Measurements from ENCODE around the gene C16orf82. TPM values are rescaled to one million over a fixed set of nuclear protein-coding genes. Genes with fewer than 3 reads are reported as not detected.

C16orf82 gene
- total and polyA plus RNA-seq, 2 of the 8 experiments (the other 6 are each of a cell fraction or from before 2014, with no cell fraction given), result not detected

DNA sequence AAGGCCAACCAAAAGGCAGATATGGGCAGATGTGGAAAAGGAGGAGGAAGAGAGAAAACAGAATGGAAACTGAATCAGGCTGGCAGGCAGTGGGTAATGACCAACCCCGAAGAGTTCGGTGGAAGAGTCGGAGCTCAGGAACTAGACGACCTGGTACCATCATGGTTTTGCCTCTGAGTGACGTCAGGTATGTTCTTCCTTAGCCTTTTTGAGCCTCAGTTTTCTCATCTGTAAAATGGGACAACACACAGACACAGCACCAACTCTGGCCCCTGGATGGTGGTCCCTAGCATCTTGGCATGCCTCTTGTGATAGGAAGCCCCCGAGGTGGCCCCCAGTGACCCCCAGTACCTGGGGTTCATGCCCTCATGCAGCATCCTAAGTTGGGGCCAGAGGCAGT lies 37.2 kb upstream of the C16orf82 start:
- no peaks in the 10 kb centered on the region for H4K20me1 ChIP-seq (replicated peaks in 1 of 2; ENCODE audit: control insufficient read depth in 1 of 2, insufficient read depth in 2 of 2, low read length in 2 of 2)
- no peaks in the 10 kb centered on the region for H3K23me2 ChIP-seq (ENCODE audit: low read depth, low read length)
- H3K27me3 ChIP-seq (replicated peaks in 1 of 4; ENCODE audit: control insufficient read depth in 3 of 4, extremely low read depth in 1 of 4, insufficient read depth in 3 of 4, low read length in 3 of 4), result no peaks in the 10 kb centered on the region
- DNase-seq (ENCODE audit: low read depth in 1 of 2, low spot score in 2 of 2) (no peak), FAIRE-seq (no peak)
- H3K14ac ChIP-seq (ENCODE audit: insufficient read length), result no peak overlapping the region
- H4K91ac ChIP-seq (replicated peaks; ENCODE audit: insufficient read length, low read length), result no peak overlapping the region
- H2BK12ac ChIP-seq (ENCODE audit: low read depth, low read length), result no peak overlapping the region
- H2AFZ ChIP-seq (ENCODE audit: low read length), result no peak overlapping the region; the same call in 1 of the 2 replicates
- H3K4me3 ChIP-seq (ENCODE audit: extremely low read depth in 1 of 4, insufficient read depth in 2 of 4, low read depth in 3 of 4, low read length in 4 of 4), result no peak overlapping the region
- H3K36me3 ChIP-seq (ENCODE audit: control insufficient read depth in 2 of 4, insufficient read depth in 4 of 4, low read length in 3 of 4), result no peaks in the 10 kb centered on the region
- no peak overlapping the region for H3K18ac ChIP-seq (ENCODE audit: extremely low read depth, low read length)
- no peaks in the 10 kb centered on the region for H3K9me3 ChIP-seq (ENCODE audit: insufficient read depth in 2 of 2, low read depth in 1 of 2, low read length in 1 of 2)
- no peaks in the 10 kb centered on the region for H3K79me2 ChIP-seq (ENCODE audit: control insufficient read depth in 1 of 2, insufficient read depth in 2 of 2, low read length in 2 of 2)
- no peak overlapping the region for H3K4me2 ChIP-seq (ENCODE audit: insufficient read depth in 1 of 2, low read depth in 2 of 2, low read length in 2 of 2)
- H2BK5ac ChIP-seq (ENCODE audit: low read depth, low read length), result no peak overlapping the region
- no peak overlapping the region for H2BK15ac ChIP-seq (ENCODE audit: low read length)
- 94% methylated on average over 6 of the region's 6 CpGs; no CpG with 5 or more reads in 1 of the 2 experiments for WGBS, 2 experiments (ENCODE audit: extremely low coverage in 1 of 2, insufficient coverage in 1 of 2, insufficient read length in 1 of 2, insufficient replicate concordance in 2 of 2, low coverage in 1 of 2, low lambda C conversion rate in 2 of 2, missing lambda C conversion rate in 1 of 2)
- H4K5ac ChIP-seq (ENCODE audit: insufficient read length, low read depth, low read length), result no peak overlapping the region
- CTCF ChIA-PET (ENCODE audit: partially characterized antibody), result interaction anchor here (0.8 kb wide), 1 partner anchor 14 kb away, joined by 3 read pairs; no protein-coding TSS in a partner anchor
- no peaks in the 10 kb centered on the region for H3K79me1 ChIP-seq (ENCODE audit: low read depth, low read length)
- no peak overlapping the region for H3K23ac ChIP-seq (ENCODE audit: insufficient read length)
- no peak overlapping the region for H2BK120ac ChIP-seq (replicated peaks; ENCODE audit: low read depth, low read length)
- no peak overlapping the region for H3K4ac ChIP-seq (replicated peaks; ENCODE audit: insufficient read length, low read depth, low read length)
- H3K4me1 ChIP-seq (replicated peaks in 1 of 4; ENCODE audit: control insufficient read depth in 3 of 4, insufficient read depth in 4 of 4, low read length in 3 of 4), result no peaks in the 10 kb centered on the region
- no peak overlapping the region for H2BK20ac ChIP-seq (ENCODE audit: low read length)
- no peak overlapping the region for H3K27ac ChIP-seq (ENCODE audit: low read depth, low read length)
- H4K8ac ChIP-seq (ENCODE audit: extremely low read depth, insufficient read depth, low read length), result no peak overlapping the region
- no peak overlapping the region for H3K56ac ChIP-seq (replicated peaks; ENCODE audit: insufficient read length, low read depth, low read length)
- no peak overlapping the region for H2AK5ac ChIP-seq (ENCODE audit: low read depth, low read length)
- H3K9ac ChIP-seq (replicated peaks in 1 of 4; ENCODE audit: extremely low read depth in 1 of 4, low read depth in 3 of 4, low read length in 3 of 4), result no peak overlapping the region
- POLR2A ChIA-PET (ENCODE audit: partially characterized antibody), result no interaction called here
- no peak for TF ChIP-seq HDAC6 (IDR thresholded peaks at IDR 0.05; ENCODE audit: low read depth, low read length)
- TF ChIP-seq BCL11A (IDR thresholded peaks at IDR 0.05; ENCODE audit: low read depth in 2 of 2, low read length in 2 of 2), result no peak
- TF ChIP-seq RXRA (IDR thresholded peaks at IDR 0.05; ENCODE audit: insufficient read depth, low read depth, low read length), result no peak
- no peak for TF ChIP-seq MAFK (IDR thresholded peaks at IDR 0.05; ENCODE audit: low read depth, low read length)
- no peak for TF ChIP-seq NRF1 (IDR thresholded peaks at IDR 0.05; ENCODE audit: low read depth, low read length)
- TF ChIP-seq POLR2AphosphoS5 (IDR thresholded peaks at IDR 0.05; ENCODE audit: low read depth, low read length), result no peak
- TF ChIP-seq, protein P1, sequence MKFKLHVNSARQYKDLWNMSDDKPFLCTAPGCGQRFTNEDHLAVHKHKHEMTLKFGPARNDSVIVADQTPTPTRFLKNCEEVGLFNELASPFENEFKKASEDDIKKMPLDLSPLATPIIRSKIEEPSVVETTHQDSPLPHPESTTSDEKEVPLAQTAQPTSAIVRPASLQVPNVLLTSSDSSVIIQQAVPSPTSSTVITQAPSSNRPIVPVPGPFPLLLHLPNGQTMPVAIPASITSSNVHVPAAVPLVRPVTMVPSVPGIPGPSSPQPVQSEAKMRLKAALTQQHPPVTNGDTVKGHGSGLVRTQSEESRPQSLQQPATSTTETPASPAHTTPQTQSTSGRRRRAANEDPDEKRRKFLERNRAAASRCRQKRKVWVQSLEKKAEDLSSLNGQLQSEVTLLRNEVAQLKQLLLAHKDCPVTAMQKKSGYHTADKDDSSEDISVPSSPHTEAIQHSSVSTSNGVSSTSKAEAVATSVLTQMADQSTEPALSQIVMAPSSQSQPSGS (IDR thresholded peaks at IDR 0.05; ENCODE audit: low read length), result no peak
- TF ChIP-seq CREB1 (IDR thresholded peaks at IDR 0.05), result no peak
- TF ChIP-seq SRF (IDR thresholded peaks at IDR 0.05; ENCODE audit: low read depth, low read length), result no peak
- no peak for TF ChIP-seq SIRT6 (IDR thresholded peaks at IDR 0.05; ENCODE audit: low read length)
- TF ChIP-seq, protein P2, sequence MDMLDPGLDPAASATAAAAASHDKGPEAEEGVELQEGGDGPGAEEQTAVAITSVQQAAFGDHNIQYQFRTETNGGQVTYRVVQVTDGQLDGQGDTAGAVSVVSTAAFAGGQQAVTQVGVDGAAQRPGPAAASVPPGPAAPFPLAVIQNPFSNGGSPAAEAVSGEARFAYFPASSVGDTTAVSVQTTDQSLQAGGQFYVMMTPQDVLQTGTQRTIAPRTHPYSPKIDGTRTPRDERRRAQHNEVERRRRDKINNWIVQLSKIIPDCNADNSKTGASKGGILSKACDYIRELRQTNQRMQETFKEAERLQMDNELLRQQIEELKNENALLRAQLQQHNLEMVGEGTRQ (IDR thresholded peaks at IDR 0.05; ENCODE audit: low read length), result no peak
- no peak for TF ChIP-seq YY1 (IDR thresholded peaks at IDR 0.05; ENCODE audit: low read depth, low read length)
- no peak for TF ChIP-seq GTF2F1 (IDR thresholded peaks at IDR 0.05; ENCODE audit: borderline replicate concordance, low read depth, low read length)
